A549 (cell line): ENCODE data around the gene PMVK. TPM values are rescaled to one million over a fixed set of nuclear protein-coding genes. Genes with fewer than 3 reads are reported as not detected.

Experiments
- ATAC-seq, 2 experiments: fragments of 200-7000 bp in 1 of 2; fragments of >200 bp in 1 of 2; cut with Nextera tagmentation in 1 of 2; cut with Tn5 transposase in 1 of 2; 3 replicates each; pipeline versions ENCODE4 v1.8.0 to v1.9.1; 2018 to 2020; ENCODE audit warnings: mild to moderate bottlenecking in 1 of 2, moderate library complexity in 1 of 2
- CTCF ChIA-PET: fragments of 300-600 bp; sonication (Branson Sonifier 250); formaldehyde crosslinking; extraction: SDS; loops from one replicate; lab custom pipeline; 2021; ENCODE audit warnings: antibody characterized with exemption, inconsistent platforms; lab: Yijun Ruan, JAX
- POLR2A ChIA-PET: fragments of 350-600 bp; formaldehyde crosslinking; extraction: SDS; loops from one replicate; lab custom pipeline; 2021; ENCODE audit warnings: antibody characterized with exemption, inconsistent platforms; lab: Yijun Ruan, JAX
- DNase-seq, 2 experiments: peaks; one replicate each; pipeline versions ENCODE4 v3.0.0 to v3.0.0-alpha.2; 2011 to 2016; ENCODE audit warnings: low read depth in 1 of 2, low spot score in 1 of 2
- FAIRE-seq: peaks from 2 replicates; lab custom pipeline; 2011; peaks lifted over from hg19 to GRCh38; lab: Jason Lieb, UNC
- H3K27ac ChIP-seq, 2 experiments: fragments of >200 bp; sonication (Bioruptor Twin); formaldehyde crosslinking; 3 replicates each; pipeline ENCODE4 v1.5.1; 2016 to 2017
- H3K4me1 ChIP-seq: fragments of >200 bp; sonication (Bioruptor Twin); formaldehyde crosslinking; 3 replicates; pipeline ENCODE4 v1.6.1; 2016
- H3K4me2 ChIP-seq: fragments of >200 bp; sonication (Bioruptor Twin); formaldehyde crosslinking; 3 replicates; pipeline ENCODE4 v1.6.1; 2016
- H3K4me3 ChIP-seq: fragments of >200 bp; sonication (Bioruptor Twin); formaldehyde crosslinking; 3 replicates; pipeline ENCODE4 v1.5.1; 2016
- H3K9me3 ChIP-seq: fragments of >200 bp; sonication (Bioruptor Twin); formaldehyde crosslinking; 3 replicates; pipeline ENCODE4 v1.6.1; 2016
- BHLHE40 ChIP-seq: IDR thresholded peaks from 2 replicates; pipeline ENCODE4 v1.6.1; 2012; ENCODE audit warnings: low read depth, low read length, inconsistent platforms
- CBX2 ChIP-seq: fragments of 200-600 bp; sonication (generic); IDR thresholded peaks from 2 replicates; pipeline ENCODE4 v1.6.1; 2016; ENCODE audit warnings: low read depth, mild to moderate bottlenecking, borderline replicate concordance
- CBX8 ChIP-seq: fragments of 200-600 bp; sonication (generic); IDR thresholded peaks from 2 replicates; pipeline ENCODE4 v1.6.1; 2016
- CEBPB ChIP-seq, 2 experiments: fragments of >200 bp in 1 of 2; sonication (Bioruptor Twin) in 1 of 2; formaldehyde crosslinking in 1 of 2; IDR thresholded peaks; 2 replicates each; pipeline ENCODE4 v1.6.1; 2012 to 2016
- CHD4 ChIP-seq: fragments of 200-600 bp; sonication (generic); IDR thresholded peaks from 2 replicates; pipeline ENCODE4 v1.6.1; 2016; ENCODE audit warnings: antibody characterized with exemption, mild to moderate bottlenecking, borderline replicate concordance
- FOXS1 ChIP-seq: fragments of 250-450 bp; sonication (Bioruptor Pico); IDR thresholded peaks from 2 replicates; pipeline ENCODE4 v1.5.0; 2020; ENCODE audit warnings: mild to moderate bottlenecking, moderate library complexity
- HOXB13 ChIP-seq: fragments of 250-450 bp; sonication (Bioruptor Pico); IDR thresholded peaks from 2 replicates; pipeline ENCODE4 v1.5.0; 2020; ENCODE audit warnings: low read depth, mild to moderate bottlenecking, moderate library complexity
- HOXB5 ChIP-seq: fragments of 250-450 bp; sonication (Bioruptor Pico); IDR thresholded peaks from 2 replicates; pipeline ENCODE4 v1.5.0; 2020; ENCODE audit warnings: mild to moderate bottlenecking, moderate library complexity
- KDM1A ChIP-seq: fragments of 200-600 bp; sonication (generic); IDR thresholded peaks from 2 replicates; pipeline ENCODE4 v1.6.1; 2016; ENCODE audit warnings: low read depth, mild to moderate bottlenecking
- MAZ ChIP-seq: fragments of 150-350 bp; IDR thresholded peaks from 2 replicates; pipeline ENCODE4 v1.6.1; 2014; ENCODE audit warnings: antibody characterized with exemption, low read depth, low read length, borderline replicate concordance
- MYC ChIP-seq: IDR thresholded peaks from 2 replicates; pipeline ENCODE4 v1.6.1; 2012; ENCODE audit warnings: mild to moderate bottlenecking, inconsistent platforms, low read length, improper control_type of control experiment, borderline replicate concordance
- NPAS2 ChIP-seq: fragments of 250-450 bp; sonication (Bioruptor Pico); IDR thresholded peaks from 2 replicates; pipeline ENCODE4 v1.8.0; 2022; ENCODE audit warnings: mild to moderate bottlenecking, moderate library complexity, borderline replicate concordance
- PHF8 ChIP-seq: fragments of 200-600 bp; sonication (generic); IDR thresholded peaks from 2 replicates; pipeline ENCODE4 v1.6.1; 2016; ENCODE audit warnings: low read depth, mild to moderate bottlenecking, antibody characterized with exemption, moderate library complexity, borderline replicate concordance
- POLR2AphosphoS2 ChIP-seq: conservative IDR thresholded peaks from 2 replicates; pipeline ENCODE4 v1.6.1; 2012; ENCODE audit warnings: low read length, improper control_type of control experiment, inconsistent platforms
- RAD21 ChIP-seq, 2 experiments: fragments of >200 bp in 1 of 2; sonication (Bioruptor Twin) in 1 of 2; formaldehyde crosslinking in 1 of 2; IDR thresholded peaks in 1 of 2; conservative IDR thresholded peaks in 1 of 2; 2 replicates in 1 of 2; 3 replicates in 1 of 2; pipeline ENCODE4 v1.6.1; 2012 to 2018; ENCODE audit warnings: inconsistent platforms in 1 of 2
- RFX5 ChIP-seq: fragments of 450-650 bp; IDR thresholded peaks from 2 replicates; pipeline ENCODE4 v1.7.1; 2014; ENCODE audit warnings: antibody characterized with exemption, mild to moderate bottlenecking, moderate library complexity
- SMC3 ChIP-seq: fragments of >200 bp; sonication (Bioruptor Twin); formaldehyde crosslinking; IDR thresholded peaks from 3 replicates; pipeline ENCODE4 v1.6.1; 2018; ENCODE audit warnings: inconsistent platforms
- SREBF2 ChIP-seq: fragments of 450-650 bp; IDR thresholded peaks from 2 replicates; pipeline ENCODE4 v1.6.1; 2014; ENCODE audit warnings: mild to moderate bottlenecking, moderate library complexity
- TFCP2L1 ChIP-seq: fragments of 250-450 bp; sonication (Bioruptor Pico); IDR thresholded peaks from 2 replicates; pipeline ENCODE4 v1.5.0; 2021; ENCODE audit warnings: mild to moderate bottlenecking
- ZC3H11A ChIP-seq: fragments of 450-650 bp; IDR thresholded peaks from 2 replicates; pipeline ENCODE4 v1.6.1; 2014; ENCODE audit warnings: antibody characterized with exemption, mild to moderate bottlenecking
- ZFP36 ChIP-seq: fragments of 450-650 bp; IDR thresholded peaks from 2 replicates; pipeline ENCODE4 v1.6.1; 2014; ENCODE audit warnings: borderline replicate concordance; ENCODE audit not compliant: partially characterized antibody
- ZSCAN20 ChIP-seq: fragments of 250-450 bp; sonication (Bioruptor Pico); IDR thresholded peaks from 2 replicates; pipeline ENCODE4 v1.8.0; 2022; ENCODE audit warnings: mild to moderate bottlenecking, moderate library complexity
- WGBS: methylation state at CpG from one replicate; pipeline ENCODE4 v1.1.6; 2017; ENCODE audit errors: missing lambda C conversion rate; 5-methylcytosine and 5-hydroxymethylcytosine counted together
- polyA plus RNA-seq, 4 experiments: library from polyadenylated mRNA; depleted of rRNA in 3 of 4; stranded (reverse); fragments of >200 nt; fragmentation: RNase III in 1 of 4; extraction: RNeasy Plus Mini Kit Qiagen cat#74134 plus additional on column Dnase treatment in 1 of 4; gene quantifications; 2 replicates in 3 of 4; 3 replicates in 1 of 4; pipeline ENCODE4 v1.2.3, GENCODE V29; 2011 to 2017
- TF ChIP-seq, protein P1 (sequence below): IDR thresholded peaks from 2 replicates; pipeline ENCODE4 v1.6.1; 2012
- TF ChIP-seq, protein P2 (sequence below): fragments of 150-350 bp; IDR thresholded peaks from 2 replicates; pipeline ENCODE4 v1.6.1; 2014; ENCODE audit warnings: low read depth, mild to moderate bottlenecking, low read length
- TF ChIP-seq, protein P3 (sequence below): fragments of >200 bp; sonication (Bioruptor Twin); formaldehyde crosslinking; IDR thresholded peaks from 3 replicates; pipeline ENCODE4 v1.6.1; 2016
- TF ChIP-seq, protein P4 (sequence below): fragments of >200 bp; sonication (Bioruptor Twin); formaldehyde crosslinking; IDR thresholded peaks from 3 replicates; pipeline ENCODE4 v1.5.1; 2016

PMVK gene
- polyA plus RNA-seq, 2 of the 4 experiments (the other 2 are of a cell fraction), result 35.7 to 52.0 TPM

DNA sequence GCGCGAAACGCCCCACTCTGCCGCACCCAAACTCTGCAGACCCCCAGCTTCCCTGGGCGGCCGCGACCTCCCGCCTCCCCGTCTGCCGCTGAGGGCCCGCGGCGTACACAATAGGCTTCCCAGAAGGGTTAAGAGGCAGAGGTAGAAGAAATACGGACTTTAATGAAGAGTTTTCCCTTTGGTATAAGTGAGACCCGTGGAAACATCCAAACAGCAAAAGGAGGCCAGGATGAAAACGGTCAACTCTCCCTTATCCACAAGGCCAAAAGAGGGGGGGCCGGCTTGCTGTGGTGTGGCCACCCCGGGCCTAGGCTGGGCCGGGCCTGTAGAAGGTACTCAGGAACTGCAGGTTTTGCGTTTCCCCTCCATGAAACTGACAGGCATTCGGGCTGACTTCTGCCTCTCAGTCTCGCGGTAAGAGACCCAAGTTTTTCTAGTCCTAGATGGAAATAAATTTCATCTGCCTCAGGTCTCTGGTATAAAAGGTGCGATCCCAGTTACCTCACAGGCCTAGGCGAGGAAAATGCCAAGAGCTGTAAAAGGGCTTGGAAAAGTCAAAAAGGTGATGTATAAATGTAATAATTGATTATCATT is 25.7 kb upstream of the PMVK start:
- peaks cover 26% of the 10 kb centered on the region for H3K4me1 ChIP-seq
- 11% methylated on average over 25 of the region's 25 CpGs for WGBS
- H3K4me3 ChIP-seq, result peak overlapping the region; percentile 74
- H3K27ac ChIP-seq, result peak overlapping the region; percentile 97
- H3K4me2 ChIP-seq, result peak overlapping the region; percentile 99
- FAIRE-seq, result no peak
- DNase-seq, result peak in 1 of 2 experiments; percentile 51
- POLR2A ChIA-PET, result interaction anchor here (2.8 kb wide), 1 partner anchor 10 kb away, joined by 67 read pairs; the partner anchor contains the start of genes CKS1B and SHC1
- H3K9me3 ChIP-seq, result no peaks in the 10 kb centered on the region
- ATAC-seq, result peak; percentile 12 to 25
- no peak for TF ChIP-seq ZSCAN20
- TF ChIP-seq, protein P1, sequence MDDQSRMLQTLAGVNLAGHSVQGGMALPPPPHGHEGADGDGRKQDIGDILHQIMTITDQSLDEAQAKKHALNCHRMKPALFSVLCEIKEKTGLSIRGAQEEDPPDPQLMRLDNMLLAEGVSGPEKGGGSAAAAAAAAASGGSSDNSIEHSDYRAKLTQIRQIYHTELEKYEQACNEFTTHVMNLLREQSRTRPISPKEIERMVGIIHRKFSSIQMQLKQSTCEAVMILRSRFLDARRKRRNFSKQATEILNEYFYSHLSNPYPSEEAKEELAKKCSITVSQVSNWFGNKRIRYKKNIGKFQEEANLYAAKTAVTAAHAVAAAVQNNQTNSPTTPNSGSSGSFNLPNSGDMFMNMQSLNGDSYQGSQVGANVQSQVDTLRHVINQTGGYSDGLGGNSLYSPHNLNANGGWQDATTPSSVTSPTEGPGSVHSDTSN, result 0 out of 2 replicates have a peak, but pooled peaks have one; percentile 10
- peak in 1 of 2 experiments; percentile 16; a peak in 1 of 5 replicates for TF ChIP-seq RAD21 (conservative IDR thresholded peaks at IDR 0.05 in 1 of 2, IDR thresholded peaks at IDR 0.05 in 1 of 2)
- CTCF ChIA-PET, result interaction anchor here (0.5 to 3.4 kb wide), 7 partner anchors 10 to 470 kb away, joined by 3 to 19 read pairs (median 4); partner anchors contain the start of gene PMVK

DNA sequence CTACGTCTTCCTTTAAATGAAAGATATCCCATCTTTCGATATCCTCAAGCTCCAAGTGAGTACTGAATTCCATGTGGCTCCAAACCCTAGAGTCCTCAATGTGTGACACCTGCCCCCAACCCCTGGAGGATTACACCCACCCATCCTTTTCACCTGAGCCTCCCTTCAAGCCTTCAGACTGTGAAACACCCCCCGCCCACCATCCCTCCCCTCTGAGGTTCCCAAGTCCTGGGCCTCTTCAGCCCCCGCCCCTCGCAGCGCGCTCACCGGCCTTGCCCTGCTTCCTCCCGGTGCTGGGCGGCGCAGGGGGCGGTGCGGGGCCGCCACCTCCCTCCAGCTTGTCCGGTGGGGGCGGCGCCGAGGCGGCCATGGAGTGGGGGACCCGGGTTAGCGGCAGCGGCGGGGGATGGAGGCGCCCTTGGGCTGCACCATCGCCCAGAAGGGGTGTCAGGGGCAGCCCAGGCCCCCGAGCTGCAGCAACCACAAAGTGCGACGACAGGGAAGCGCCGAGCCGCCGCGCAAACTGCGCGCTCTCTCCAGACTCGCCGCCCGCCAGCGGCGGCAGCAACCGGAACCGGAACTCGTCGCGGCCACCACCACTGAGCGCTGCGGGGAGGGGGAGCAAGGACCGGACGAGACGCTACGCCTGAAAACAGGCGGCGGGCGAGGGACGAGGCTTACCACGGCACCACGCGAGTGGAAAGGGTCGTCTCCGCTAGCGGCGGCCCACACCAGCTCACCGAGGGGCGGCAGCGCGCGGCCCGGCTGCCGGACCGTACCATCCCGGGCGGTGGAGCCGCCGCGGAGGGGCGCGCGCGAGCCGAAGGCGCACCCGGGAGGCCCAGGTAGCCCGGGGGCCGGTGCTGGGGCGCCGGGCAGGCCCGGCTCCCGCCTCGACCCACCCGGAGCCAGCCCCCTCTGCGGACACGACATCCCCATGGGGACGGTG is 25.0 kb upstream of the PMVK start, which contains the start of gene PYGO2:
Gene PYGO2 (minus strand): TSS at position 576 of the 949 bp plus-strand sequence. CDS start 206 bp downstream, at position 370.
- peak; percentile 76 to 81 for DNase-seq
- CTCF ChIA-PET, result interaction anchor here (0.5 to 3.4 kb wide), 9 partner anchors 9 to 1189 kb away, joined by 3 to 19 read pairs (median 4); partner anchors contain the start of gene PMVK
- POLR2A ChIA-PET, result interaction anchor here (0.7 to 2.8 kb wide), 7 partner anchors 11 to 103 kb away, joined by 3 to 67 read pairs (median 4); partner anchors contain the start of genes CKS1B, EFNA4, FLAD1 and SHC1
- Histone ChIP-seq H3K9me3 (no peaks in the 10 kb centered on the region), H3K4me3 (peak within 1 kb of the TSS; percentile 74), H3K4me1 (peaks cover 30% of the 10 kb centered on the region), H3K27ac (peak within 1 kb of the TSS; percentile 97), H3K4me2 (peak within 1 kb of the TSS; percentile 99)
- peak; percentile 82 to 90 for ATAC-seq
- under 1% methylated on average over 18 of the region's 93 CpGs for WGBS
- no peak for FAIRE-seq
- TF ChIP-seq FOXS1, result no peak; the same call in 1 of the 2 replicates
- TF ChIP-seq, protein P2, sequence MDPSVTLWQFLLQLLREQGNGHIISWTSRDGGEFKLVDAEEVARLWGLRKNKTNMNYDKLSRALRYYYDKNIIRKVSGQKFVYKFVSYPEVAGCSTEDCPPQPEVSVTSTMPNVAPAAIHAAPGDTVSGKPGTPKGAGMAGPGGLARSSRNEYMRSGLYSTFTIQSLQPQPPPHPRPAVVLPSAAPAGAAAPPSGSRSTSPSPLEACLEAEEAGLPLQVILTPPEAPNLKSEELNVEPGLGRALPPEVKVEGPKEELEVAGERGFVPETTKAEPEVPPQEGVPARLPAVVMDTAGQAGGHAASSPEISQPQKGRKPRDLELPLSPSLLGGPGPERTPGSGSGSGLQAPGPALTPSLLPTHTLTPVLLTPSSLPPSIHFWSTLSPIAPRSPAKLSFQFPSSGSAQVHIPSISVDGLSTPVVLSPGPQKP, result no peak
- TF ChIP-seq CBX2, result no peak
- TF ChIP-seq BHLHE40, result peak; percentile 56; the same call in 1 of the 2 replicates
- no peak for TF ChIP-seq NPAS2 (CRISPR knock-in tag)
- no peak for TF ChIP-seq CEBPB (IDR thresholded peaks at IDR 0.05)
- TF ChIP-seq TFCP2L1 (CRISPR knock-in tag), result peak; percentile 72
- no peak for TF ChIP-seq KDM1A
- peak; percentile 86 for TF ChIP-seq POLR2AphosphoS2
- 0 out of 2 replicates have a peak, but pooled peaks have one; percentile 26 for TF ChIP-seq RFX5
- TF ChIP-seq MAZ, result 0 out of 2 replicates have a peak, but pooled peaks have one; percentile 83
- TF ChIP-seq ZC3H11A, result no peak
- TF ChIP-seq, protein P1, result 0 out of 2 replicates have a peak, but pooled peaks have one; percentile 53
- TF ChIP-seq SREBF2, result no peak
- TF ChIP-seq CHD4, result no peak
- TF ChIP-seq, protein P3, sequence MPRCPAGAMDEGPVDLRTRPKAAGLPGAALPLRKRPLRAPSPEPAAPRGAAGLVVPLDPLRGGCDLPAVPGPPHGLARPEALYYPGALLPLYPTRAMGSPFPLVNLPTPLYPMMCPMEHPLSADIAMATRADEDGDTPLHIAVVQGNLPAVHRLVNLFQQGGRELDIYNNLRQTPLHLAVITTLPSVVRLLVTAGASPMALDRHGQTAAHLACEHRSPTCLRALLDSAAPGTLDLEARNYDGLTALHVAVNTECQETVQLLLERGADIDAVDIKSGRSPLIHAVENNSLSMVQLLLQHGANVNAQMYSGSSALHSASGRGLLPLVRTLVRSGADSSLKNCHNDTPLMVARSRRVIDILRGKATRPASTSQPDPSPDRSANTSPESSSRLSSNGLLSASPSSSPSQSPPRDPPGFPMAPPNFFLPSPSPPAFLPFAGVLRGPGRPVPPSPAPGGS, result peak; percentile 84; the same call in 2 of the 3 replicates
- TF ChIP-seq ZSCAN20, result no peak
- no peak for TF ChIP-seq MYC
- peak in 1 of 2 experiments; percentile 81; a peak in 4 of 5 replicates for TF ChIP-seq RAD21 (conservative IDR thresholded peaks at IDR 0.05 in 1 of 2, IDR thresholded peaks at IDR 0.05 in 1 of 2)
- no peak for TF ChIP-seq HOXB13 (CRISPR knock-in tag)
- no peak for TF ChIP-seq CBX8
- TF ChIP-seq, protein P4, sequence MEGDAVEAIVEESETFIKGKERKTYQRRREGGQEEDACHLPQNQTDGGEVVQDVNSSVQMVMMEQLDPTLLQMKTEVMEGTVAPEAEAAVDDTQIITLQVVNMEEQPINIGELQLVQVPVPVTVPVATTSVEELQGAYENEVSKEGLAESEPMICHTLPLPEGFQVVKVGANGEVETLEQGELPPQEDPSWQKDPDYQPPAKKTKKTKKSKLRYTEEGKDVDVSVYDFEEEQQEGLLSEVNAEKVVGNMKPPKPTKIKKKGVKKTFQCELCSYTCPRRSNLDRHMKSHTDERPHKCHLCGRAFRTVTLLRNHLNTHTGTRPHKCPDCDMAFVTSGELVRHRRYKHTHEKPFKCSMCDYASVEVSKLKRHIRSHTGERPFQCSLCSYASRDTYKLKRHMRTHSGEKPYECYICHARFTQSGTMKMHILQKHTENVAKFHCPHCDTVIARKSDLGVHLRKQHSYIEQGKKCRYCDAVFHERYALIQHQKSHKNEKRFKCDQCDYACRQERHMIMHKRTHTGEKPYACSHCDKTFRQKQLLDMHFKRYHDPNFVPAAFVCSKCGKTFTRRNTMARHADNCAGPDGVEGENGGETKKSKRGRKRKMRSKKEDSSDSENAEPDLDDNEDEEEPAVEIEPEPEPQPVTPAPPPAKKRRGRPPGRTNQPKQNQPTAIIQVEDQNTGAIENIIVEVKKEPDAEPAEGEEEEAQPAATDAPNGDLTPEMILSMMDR, result peak; percentile 90
- peak; percentile 69; the same call in 1 of the 2 replicates for TF ChIP-seq HOXB5 (CRISPR knock-in tag)
- TF ChIP-seq SMC3, result peak; percentile 79
- no peak for TF ChIP-seq ZFP36
- no peak for TF ChIP-seq PHF8
